H1 (cell line): ENCODE results near the gene DYRK2. TPM values are rescaled to one million over a fixed set of nuclear protein-coding genes. Genes with fewer than 3 reads are reported as not detected.

Experiments
- CTCF ChIA-PET: fragments of 300-600 bp; sonication (Branson Sonifier 250); formaldehyde crosslinking; loops from one replicate; lab custom pipeline; 2021; ENCODE audit not compliant: partially characterized antibody; lab: Charles Lee
- POLR2A ChIA-PET: fragments of 300-600 bp; sonication (Branson Sonifier 250); formaldehyde crosslinking; loops from one replicate; lab custom pipeline; 2021; ENCODE audit warnings: inconsistent platforms; ENCODE audit not compliant: partially characterized antibody; lab: Charles Lee
- DNase-seq, 2 experiments: peaks; one replicate each; pipeline versions ENCODE4 v3.0.0 to v3.0.0-alpha.2; 2010 to 2022; ENCODE audit warnings: low spot score in 2 of 2, low read depth in 1 of 2, mixed read lengths in 1 of 2
- FAIRE-seq: peaks from 2 replicates; lab custom pipeline; 2011; peaks lifted over from hg19 to GRCh38; lab: Jason Lieb, UNC
- H2AFZ ChIP-seq: 2 replicates; pipeline ENCODE4 v1.8.1; 2012; ENCODE audit warnings: low read length, inconsistent platforms
- H2AK5ac ChIP-seq: 2 replicates; pipeline ENCODE4 v1.6.1; 2013; ENCODE audit warnings: low read depth, low read length
- H2BK120ac ChIP-seq: replicated peaks from 2 replicates; pipeline ENCODE3; 2013; ENCODE audit warnings: low read depth, low read length, inconsistent platforms
- H2BK12ac ChIP-seq: 2 replicates; pipeline ENCODE4 v1.6.1; 2013; ENCODE audit warnings: low read depth, low read length
- H2BK15ac ChIP-seq: 2 replicates; pipeline ENCODE4 v1.6.1; 2013; ENCODE audit warnings: low read length
- H2BK20ac ChIP-seq: 2 replicates; pipeline ENCODE4 v1.6.1; 2013; ENCODE audit warnings: low read length
- H2BK5ac ChIP-seq: 2 replicates; pipeline ENCODE4 v1.6.1; 2013; ENCODE audit warnings: low read depth, low read length
- H3K14ac ChIP-seq: 2 replicates; pipeline ENCODE4 v1.6.1; 2013; ENCODE audit warnings: inconsistent platforms; ENCODE audit not compliant: insufficient read length
- H3K18ac ChIP-seq: 2 replicates; pipeline ENCODE4 v1.6.1; 2013; ENCODE audit warnings: low read length; ENCODE audit errors: extremely low read depth
- H3K23ac ChIP-seq: 2 replicates; pipeline ENCODE4 v1.6.1; 2013; ENCODE audit warnings: inconsistent platforms; ENCODE audit not compliant: insufficient read length
- H3K23me2 ChIP-seq: 2 replicates; pipeline ENCODE4 v1.6.1; 2013; ENCODE audit warnings: low read depth, low read length
- H3K27ac ChIP-seq: 2 replicates; pipeline ENCODE4 v1.6.1; 2011; ENCODE audit warnings: low read depth, low read length, inconsistent platforms
- H3K27me3 ChIP-seq, 4 experiments: replicated peaks in 1 of 4; 1 replicate in 1 of 4; 2 replicates in 3 of 4; pipeline versions ENCODE4 v1.6.1 to v1.8.1; 2011 to 2013; ENCODE audit warnings: low read length in 3 of 4, mild to moderate bottlenecking in 3 of 4, inconsistent platforms in 2 of 4, mixed read lengths in 2 of 4, moderate library complexity in 1 of 4; ENCODE audit not compliant: control insufficient read depth in 3 of 4, insufficient read depth in 3 of 4; ENCODE audit errors: extremely low read depth in 1 of 4
- H3K36me3 ChIP-seq, 4 experiments: 2 replicates each; pipeline versions ENCODE4 v1.6.1 to v1.8.1; 2011 to 2013; ENCODE audit warnings: mild to moderate bottlenecking in 4 of 4, low read length in 3 of 4, moderate library complexity in 2 of 4, control low read depth in 1 of 4, inconsistent platforms in 1 of 4; ENCODE audit not compliant: insufficient read depth in 4 of 4, control insufficient read depth in 2 of 4
- H3K4ac ChIP-seq: replicated peaks from 2 replicates; pipeline ENCODE3; 2013; ENCODE audit warnings: low read length, low read depth, mixed read lengths, inconsistent platforms; ENCODE audit not compliant: insufficient read length
- H3K4me1 ChIP-seq, 4 experiments: replicated peaks in 1 of 4; 1 replicate in 1 of 4; 2 replicates in 3 of 4; pipeline versions ENCODE4 v1.6.1 to v1.8.1; 2011 to 2013; ENCODE audit warnings: low read length in 3 of 4, inconsistent platforms in 2 of 4, mixed read lengths in 1 of 4; ENCODE audit not compliant: insufficient read depth in 4 of 4, control insufficient read depth in 3 of 4
- H3K4me2 ChIP-seq, 2 experiments: 2 replicates each; pipeline versions ENCODE4 v1.6.1 to v1.8.1; 2011 to 2013; ENCODE audit warnings: low read depth in 2 of 2, low read length in 2 of 2, control low read depth in 1 of 2, inconsistent platforms in 1 of 2, mild to moderate bottlenecking in 1 of 2; ENCODE audit not compliant: insufficient read depth in 1 of 2
- H3K4me3 ChIP-seq, 4 experiments: fragments of 200-600, 300-600 bp in 1 of 4; sonication (generic), shearing (Covaris generic), sonication (Bioruptor Twin) in 1 of 4; 2 replicates each; pipeline versions ENCODE4 v1.5.1 to v1.8.1; 2011 to 2016; ENCODE audit warnings: low read length in 4 of 4, low read depth in 3 of 4, control low read depth in 2 of 4, inconsistent platforms in 2 of 4, mild to moderate bottlenecking in 2 of 4, mixed read lengths in 1 of 4, moderate library complexity in 1 of 4; ENCODE audit not compliant: insufficient read depth in 2 of 4; ENCODE audit errors: extremely low read depth in 1 of 4
- H3K56ac ChIP-seq: replicated peaks from 2 replicates; pipeline ENCODE3; 2013; ENCODE audit warnings: low read depth, mild to moderate bottlenecking, mixed read lengths, low read length, inconsistent platforms; ENCODE audit not compliant: insufficient read length
- H3K79me1 ChIP-seq: 2 replicates; pipeline ENCODE4 v1.6.1; 2013; ENCODE audit warnings: low read depth, low read length, control low read depth
- H3K79me2 ChIP-seq, 2 experiments: 2 replicates each; pipeline versions ENCODE4 v1.6.1 to v1.8.1; 2012 to 2013; ENCODE audit warnings: low read length in 2 of 2, mild to moderate bottlenecking in 2 of 2, inconsistent platforms in 1 of 2; ENCODE audit not compliant: insufficient read depth in 2 of 2, control insufficient read depth in 1 of 2
- H3K9ac ChIP-seq, 4 experiments: replicated peaks in 1 of 4; 1 replicate in 1 of 4; 2 replicates in 3 of 4; pipeline versions ENCODE4 v1.6.1 to v1.8.1; 2011 to 2013; ENCODE audit warnings: low read depth in 3 of 4, low read length in 3 of 4, control low read depth in 2 of 4, mild to moderate bottlenecking in 2 of 4, moderate library complexity in 2 of 4, inconsistent platforms in 1 of 4; ENCODE audit errors: extremely low read depth in 1 of 4
- H3K9me3 ChIP-seq, 2 experiments: 2 replicates each; pipeline versions ENCODE4 v1.6.1 to v1.8.1; 2012 to 2013; ENCODE audit warnings: mild to moderate bottlenecking in 2 of 2, moderate library complexity in 2 of 2, control low read depth in 1 of 2, inconsistent platforms in 1 of 2, low read depth in 1 of 2, low read length in 1 of 2, mixed read lengths in 1 of 2; ENCODE audit not compliant: insufficient read depth in 2 of 2
- H4K20me1 ChIP-seq, 2 experiments: replicated peaks in 1 of 2; 2 replicates each; pipeline versions ENCODE3 to v1.8.1; 2011 to 2013; ENCODE audit warnings: inconsistent platforms in 2 of 2, low read length in 2 of 2, mild to moderate bottlenecking in 1 of 2; ENCODE audit not compliant: insufficient read depth in 2 of 2, control insufficient read depth in 1 of 2
- H4K5ac ChIP-seq: 2 replicates; pipeline ENCODE4 v1.6.1; 2013; ENCODE audit warnings: low read length, low read depth, mixed read lengths, inconsistent platforms; ENCODE audit not compliant: insufficient read length
- H4K8ac ChIP-seq: 2 replicates; pipeline ENCODE4 v1.8.0; 2013; ENCODE audit warnings: mild to moderate bottlenecking, moderate library complexity, low read length, inconsistent platforms; ENCODE audit not compliant: insufficient read depth; ENCODE audit errors: extremely low read depth
- H4K91ac ChIP-seq: replicated peaks from 2 replicates; pipeline ENCODE3; 2013; ENCODE audit warnings: low read length, mixed read lengths, inconsistent platforms; ENCODE audit not compliant: insufficient read length
- CHD2 ChIP-seq: IDR thresholded peaks from 2 replicates; pipeline ENCODE4 v1.6.1; 2012; ENCODE audit warnings: low read length, improper control_type of control experiment
- CTBP2 ChIP-seq: IDR thresholded peaks from 2 replicates; pipeline ENCODE4 v1.7.0; 2011; ENCODE audit warnings: borderline replicate concordance, mild to moderate bottlenecking, moderate library complexity, mixed read lengths, low read length; ENCODE audit not compliant: insufficient read depth, insufficient read length
- GTF2F1 ChIP-seq: IDR thresholded peaks from 2 replicates; pipeline ENCODE4 v1.6.1; 2012; ENCODE audit warnings: low read depth, low read length, improper control_type of control experiment, borderline replicate concordance
- KDM5A ChIP-seq: fragments of 200-600 bp; IDR thresholded peaks from 2 replicates; pipeline ENCODE4 v1.7.1; 2012; ENCODE audit warnings: mild to moderate bottlenecking, low read length, inconsistent platforms, mixed read lengths
- SAP30 ChIP-seq: fragments of 300-600 bp; sonication (generic); IDR thresholded peaks from 2 replicates; pipeline ENCODE4 v1.7.1; 2012; ENCODE audit warnings: low read length, moderate library complexity, mild to moderate bottlenecking, inconsistent platforms; ENCODE audit not compliant: insufficient read depth, insufficient replicate concordance
- SUZ12 ChIP-seq: fragments of 200-600 bp; sonication (generic); IDR thresholded peaks from 2 replicates; pipeline ENCODE4 v1.6.1; 2012; ENCODE audit warnings: mild to moderate bottlenecking, inconsistent platforms, low read length, moderate library complexity, mixed read lengths
- TEAD4 ChIP-seq: IDR thresholded peaks from 2 replicates; pipeline ENCODE4 v1.6.1; 2012; ENCODE audit warnings: low read depth, low read length, inconsistent platforms, mixed read lengths
- WGBS, 2 experiments: shearing (Covaris generic) in 1 of 2; methylation state at CpG; one replicate each; pipeline versions ENCODE4 v1.1.6 to v1.1.7; 2013 to 2015; ENCODE audit warnings: low lambda C conversion rate in 2 of 2, mixed read lengths in 2 of 2, inconsistent platforms in 1 of 2, low coverage in 1 of 2, missing lambda C conversion rate in 1 of 2; ENCODE audit not compliant: insufficient replicate concordance in 2 of 2, insufficient coverage in 1 of 2, insufficient read length in 1 of 2; ENCODE audit errors: extremely low coverage in 1 of 2, missing lambda C conversion rate in 1 of 2; 5-methylcytosine and 5-hydroxymethylcytosine counted together
- polyA plus RNA-seq, 7 experiments: library from polyadenylated mRNA; depleted of rRNA in 3 of 7; stranded (reverse) in 5 of 7; unstranded in 2 of 7; fragments of >200 nt in 5 of 7; fragments of 200-250 nt in 2 of 7; gene quantifications; 1 replicate in 5 of 7; 2 replicates in 1 of 7; 4 replicates in 1 of 7; pipeline versions ENCODE4 v1.2.1 to v1.2.3, GENCODE V29; 2011 to 2013; ENCODE audit warnings: missing spikeins in 2 of 7, mixed read lengths in 2 of 7
- total RNA-seq: library from RNA; stranded (reverse); fragmentation: NEBNext Ultra II Directional; extraction: Animal tissue kit (Norgen Biotek cat#: 25700); gene quantifications from 2 replicates; pipeline ENCODE4 v1.2.1, GENCODE V29; 2021

DYRK2 gene
- total and polyA plus RNA-seq, 2 of the 8 experiments (the other 6 are each of a cell fraction or from before 2014, with no cell fraction given), result 11.2 to 31.6 TPM

DNA sequence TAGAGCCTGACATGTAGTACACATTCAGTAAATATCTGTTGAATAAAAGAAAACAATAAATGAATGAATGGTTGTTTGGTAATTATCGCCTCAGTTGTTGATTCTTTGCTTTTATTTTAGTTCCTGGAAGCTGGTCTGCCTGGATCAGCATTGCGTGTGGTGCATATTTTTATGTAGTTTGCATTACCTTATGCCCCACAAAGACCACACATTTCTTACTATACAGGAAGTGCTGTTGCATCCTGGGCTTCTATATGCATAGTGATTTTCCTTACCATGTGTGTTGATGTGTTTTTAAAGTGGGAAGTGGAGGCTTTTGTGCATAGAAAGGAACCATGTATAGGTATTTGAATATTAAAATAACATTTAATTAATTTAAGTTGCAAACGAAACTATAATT lies 43.6 kb downstream of the DYRK2 start:
- DNase-seq, result no peak
- Histone ChIP-seq H3K23me2 (no peaks in the 10 kb centered on the region; the same call in 1 of the 2 replicates), H3K56ac (no peak overlapping the region), H3K27me3 (peaks cover 0 to 1% (median 0%) of the 10 kb centered on the region in 4 experiments; a peak in 1 of 7 replicates), H3K79me1 (no peaks in the 10 kb centered on the region), H2BK20ac (no peak overlapping the region), H2BK15ac (no peak overlapping the region), H2BK12ac (no peak overlapping the region), H3K4me2 (no peak overlapping the region), H3K4ac (no peak overlapping the region), H4K8ac (no peak overlapping the region), H2BK120ac (no peak overlapping the region), H3K79me2 (no peaks in the 10 kb centered on the region), H4K20me1 (no peaks in the 10 kb centered on the region), H3K14ac (no peak overlapping the region), H3K9me3 (no peaks in the 10 kb centered on the region), H3K4me3 (no peak overlapping the region), H4K5ac (no peak overlapping the region), H2BK5ac (no peak overlapping the region), H3K4me1 (no peaks in the 10 kb centered on the region), H2AK5ac (no peak overlapping the region), H2AFZ (no peak overlapping the region), H3K27ac (no peak overlapping the region), H3K18ac (no peak overlapping the region), H3K36me3 (no peaks in the 10 kb centered on the region), H3K23ac (no peak overlapping the region), H3K9ac (no peak overlapping the region), H4K91ac (no peak overlapping the region)
- ChIA-PET CTCF (no interaction called here), POLR2A (no interaction called here)
- no peak for FAIRE-seq
- 87% methylated on average over 3 of the region's 3 CpGs; no CpG with 5 or more reads in 1 of the 2 experiments for WGBS, 2 experiments
- TF ChIP-seq KDM5A (no peak), SAP30 (no peak), GTF2F1 (no peak), TEAD4 (no peak), CTBP2 (no peak), CHD2 (no peak), SUZ12 (no peak)
- TF ChIP-seq, all 59 proteins: peak for 0
